ENCODE results near the gene SLC22A4.

DNA sequence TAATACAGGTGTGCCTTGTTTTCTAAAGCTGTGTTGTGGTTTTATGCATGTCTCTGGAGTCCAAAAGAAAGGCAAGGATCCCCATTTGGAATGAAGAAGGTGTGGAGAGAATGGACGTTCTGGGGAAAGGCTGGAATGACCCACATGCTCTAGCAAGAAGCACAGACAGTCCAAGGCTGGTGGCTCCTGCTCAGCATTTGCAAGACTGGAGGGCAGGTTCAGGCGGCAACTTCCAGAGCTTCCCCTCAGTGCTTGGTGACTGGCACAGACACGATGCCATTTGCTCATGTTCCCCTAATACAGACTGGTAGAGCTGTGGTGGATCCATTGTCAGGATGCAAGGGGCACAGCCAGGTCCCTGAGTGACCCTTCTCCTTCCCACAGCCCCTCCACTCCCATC, 8.2 kb downstream of the SLC22A4 start:
- TF ChIP-seq, protein P1, sequence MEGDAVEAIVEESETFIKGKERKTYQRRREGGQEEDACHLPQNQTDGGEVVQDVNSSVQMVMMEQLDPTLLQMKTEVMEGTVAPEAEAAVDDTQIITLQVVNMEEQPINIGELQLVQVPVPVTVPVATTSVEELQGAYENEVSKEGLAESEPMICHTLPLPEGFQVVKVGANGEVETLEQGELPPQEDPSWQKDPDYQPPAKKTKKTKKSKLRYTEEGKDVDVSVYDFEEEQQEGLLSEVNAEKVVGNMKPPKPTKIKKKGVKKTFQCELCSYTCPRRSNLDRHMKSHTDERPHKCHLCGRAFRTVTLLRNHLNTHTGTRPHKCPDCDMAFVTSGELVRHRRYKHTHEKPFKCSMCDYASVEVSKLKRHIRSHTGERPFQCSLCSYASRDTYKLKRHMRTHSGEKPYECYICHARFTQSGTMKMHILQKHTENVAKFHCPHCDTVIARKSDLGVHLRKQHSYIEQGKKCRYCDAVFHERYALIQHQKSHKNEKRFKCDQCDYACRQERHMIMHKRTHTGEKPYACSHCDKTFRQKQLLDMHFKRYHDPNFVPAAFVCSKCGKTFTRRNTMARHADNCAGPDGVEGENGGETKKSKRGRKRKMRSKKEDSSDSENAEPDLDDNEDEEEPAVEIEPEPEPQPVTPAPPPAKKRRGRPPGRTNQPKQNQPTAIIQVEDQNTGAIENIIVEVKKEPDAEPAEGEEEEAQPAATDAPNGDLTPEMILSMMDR (IDR thresholded peaks at IDR 0.05; ENCODE audit: low read depth, low read length), result no peak
- TF ChIP-seq, protein P2, sequence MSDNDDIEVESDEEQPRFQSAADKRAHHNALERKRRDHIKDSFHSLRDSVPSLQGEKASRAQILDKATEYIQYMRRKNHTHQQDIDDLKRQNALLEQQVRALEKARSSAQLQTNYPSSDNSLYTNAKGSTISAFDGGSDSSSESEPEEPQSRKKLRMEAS (IDR thresholded peaks at IDR 0.05; ENCODE audit: low read depth, low read length), result no peak

Measured in NB4 (cell line).